Keratinocyte (primary cell): ENCODE results near the gene LANCL1.

Experiments used
- CTCF ChIP-seq, 3 experiments: IDR thresholded peaks in 1 of 3; conservative IDR thresholded peaks in 1 of 3; optimal IDR thresholded peaks in 1 of 3; 2 replicates in 2 of 3; 3 replicates in 1 of 3; pipeline versions ENCODE3 to v1.5.1; 2011; ENCODE audit warnings: low read length in 3 of 3, mild to moderate bottlenecking in 3 of 3, moderate library complexity in 2 of 3, control low read depth in 1 of 3, inconsistent platforms in 1 of 3; ENCODE audit not compliant: insufficient read depth in 2 of 3; ENCODE audit errors: extremely low read depth in 1 of 3
- EZH2 ChIP-seq: IDR thresholded peaks from one replicate; pipeline ENCODE4 v1.6.1; 2012; ENCODE audit warnings: inconsistent platforms, mild to moderate bottlenecking, low read length, moderate library complexity

- no peak for TF ChIP-seq CTCF (optimal IDR thresholded peaks at IDR 0.05 in 1 of 3, IDR thresholded peaks at IDR 0.05 in 1 of 3, conservative IDR thresholded peaks at IDR 0.05 in 1 of 3; ENCODE audit: extremely low read depth in 1 of 3, insufficient read depth in 2 of 3, low read length in 3 of 3)
- no peak for TF ChIP-seq EZH2
Observed at GRCh38 chr2:210456571-210456970, 20.0 kb downstream of the LANCL1 start.
